Panc1 (cell line): ENCODE measurements around the gene RAB7B. TPM values are rescaled to one million over a fixed set of nuclear protein-coding genes. Genes with fewer than 3 reads are reported as not detected.

Source experiments
- ATAC-seq: fragments of 200-7000 bp; cut with Tn5 transposase; 2 replicates; pipeline ENCODE4 v1.9.1; 2020; ENCODE audit warnings: mild to moderate bottlenecking, moderate library complexity
- BruUV-seq: library from RNA; stranded (reverse); fragments of 400-500 nt; replicated peaks from 2 replicates; lab custom pipeline; 2021; lab: Mats Ljungman, UMichigan
- CTCF ChIA-PET: fragments of 300-600 bp; sonication (Branson Sonifier 250); formaldehyde crosslinking; loops from one replicate; lab custom pipeline; 2022; ENCODE audit warnings: antibody characterized with exemption; lab: Charles Lee
- POLR2A ChIA-PET: fragments of 300-600 bp; sonication (Branson Sonifier 250); formaldehyde crosslinking; loops from one replicate; lab custom pipeline; 2022; ENCODE audit warnings: antibody characterized with exemption; lab: Charles Lee
- DNase-seq: peaks from one replicate; pipeline ENCODE4 v3.0.0-alpha.2; 2010; ENCODE audit warnings: low read depth, low spot score
- H3K27ac ChIP-seq: 2 replicates; pipeline ENCODE4 v1.5.1; 2011; ENCODE audit warnings: mild to moderate bottlenecking, low read length, inconsistent platforms
- H3K27me3 ChIP-seq: fragments of 200-500 bp; sonication (Bioruptor generic); 2 replicates; pipeline ENCODE4 v1.6.0; 2014; ENCODE audit warnings: low read length, inconsistent platforms; ENCODE audit not compliant: control insufficient read depth, insufficient read depth
- H3K36me3 ChIP-seq: fragments of 200-500 bp; sonication (Bioruptor generic); 2 replicates; pipeline ENCODE4 v1.5.1; 2014; ENCODE audit warnings: inconsistent platforms, mild to moderate bottlenecking, low read length, moderate library complexity; ENCODE audit not compliant: control insufficient read depth, insufficient read depth
- H3K4me1 ChIP-seq: 2 replicates; pipeline ENCODE4 v1.5.1; 2011; ENCODE audit warnings: inconsistent platforms, mild to moderate bottlenecking, low read length, moderate library complexity; ENCODE audit not compliant: control insufficient read depth, insufficient read depth
- H3K4me3 ChIP-seq, 2 experiments: 2 replicates each; pipeline ENCODE4 v1.5.1; 2011 to 2012; ENCODE audit warnings: low read depth in 2 of 2, low read length in 2 of 2, mild to moderate bottlenecking in 2 of 2, inconsistent platforms in 1 of 2, moderate library complexity in 1 of 2
- H3K9me3 ChIP-seq: fragments of 200-500 bp; sonication (Bioruptor generic); 2 replicates; pipeline ENCODE4 v1.5.1; 2014; ENCODE audit warnings: low read depth, mild to moderate bottlenecking, inconsistent platforms, low read length, moderate library complexity; ENCODE audit not compliant: control insufficient read depth, insufficient read depth
- POLR2AphosphoS5 ChIP-seq: IDR thresholded peaks from 2 replicates; pipeline ENCODE4 v1.6.1; 2012; ENCODE audit warnings: mild to moderate bottlenecking, low read depth, low read length, moderate library complexity
- SIN3A ChIP-seq: IDR thresholded peaks from 2 replicates; pipeline ENCODE4 v1.6.1; 2012; ENCODE audit warnings: low read depth, mild to moderate bottlenecking, low read length, moderate library complexity, borderline replicate concordance; ENCODE audit not compliant: insufficient read depth
- TCF7L2 ChIP-seq: IDR thresholded peaks from 2 replicates; pipeline ENCODE4 v1.6.1; 2011; ENCODE audit warnings: mild to moderate bottlenecking, low read depth, low read length, inconsistent platforms
- in situ Hi-C: cut with HindIII; loops from 2 replicates; pipeline ENCODE4 v1.10.0; 2016; ENCODE audit warnings: low sequenced_read_pairs, low pct_unique_long_range_greater_than_20kb
- intact Hi-C: fragments of 100-400 bp; cut with micrococcal nuclease; formaldehyde crosslinking; loops from one replicate; pipeline ENCODE4 v1.10.0; 2022; ENCODE audit not compliant: unreplicated experiment
- total RNA-seq: library from RNA; stranded (reverse); gene quantifications from one replicate; pipeline ENCODE4 v1.2.1, GENCODE V29; 2021; ENCODE audit not compliant: unreplicated experiment
- TF ChIP-seq, protein P1 (sequence below), 2 experiments: IDR thresholded peaks; 2 replicates each; pipeline ENCODE4 v1.6.1; 2011 to 2012; ENCODE audit warnings: low read depth in 2 of 2, control low read depth in 1 of 2, low read length in 1 of 2, mild to moderate bottlenecking in 1 of 2, moderate library complexity in 1 of 2; ENCODE audit not compliant: insufficient read depth in 1 of 2
- TF ChIP-seq, protein P2 (sequence below): fragments of 450-650 bp; IDR thresholded peaks from 2 replicates; pipeline ENCODE4 v1.5.1; 2017; ENCODE audit warnings: mild to moderate bottlenecking

RAB7B gene
- total RNA-seq, 1 experiment from 2014 or later, result 0.05 TPM

DNA sequence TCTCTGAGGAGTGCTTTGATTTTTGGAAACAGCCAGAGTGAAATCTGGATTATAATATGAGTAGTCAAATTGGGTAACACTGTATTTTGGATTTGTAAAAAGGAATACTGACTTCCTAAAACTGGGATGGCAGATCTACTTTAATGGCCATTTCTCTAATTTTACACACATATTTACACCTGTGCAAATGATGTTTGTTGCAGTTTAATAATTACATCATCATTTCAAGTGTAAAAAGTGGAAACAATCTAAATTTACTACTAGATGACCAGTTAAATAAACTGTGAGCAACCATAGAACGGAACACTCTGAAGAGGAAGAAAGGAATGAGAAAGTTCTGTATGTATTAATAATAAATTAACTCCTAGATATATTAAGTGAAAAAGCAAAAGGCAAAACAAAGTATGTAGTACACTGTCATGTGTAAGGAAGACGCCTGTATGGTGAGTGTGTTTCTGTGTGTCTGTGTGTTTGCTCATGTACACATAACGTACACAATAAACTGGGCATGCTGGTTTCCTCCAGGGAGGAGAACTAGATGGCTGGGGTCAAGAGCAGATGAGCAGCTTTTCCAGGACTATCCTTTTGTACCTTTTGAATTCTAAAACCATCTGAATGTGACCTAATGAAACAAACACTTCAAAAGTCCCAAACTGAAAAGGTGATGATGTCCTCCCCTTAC is 46.9 kb upstream of the RAB7B start:
- no TSS peak for BruUV-seq
- Histone ChIP-seq H3K4me3 (no peak overlapping the region), H3K9me3 (no peaks in the 10 kb centered on the region), H3K4me1 (no peaks in the 10 kb centered on the region), H3K36me3 (no peaks in the 10 kb centered on the region), H3K27ac (no peak overlapping the region), H3K27me3 (peaks cover 2% of the 10 kb centered on the region; the same call in 1 of the 2 replicates)
- ATAC-seq (no peak), DNase-seq (no peak)
- in situ Hi-C loops (no loop called here), intact Hi-C loops (no loop called here)
- ChIA-PET POLR2A (no interaction called here), CTCF (no interaction called here)
- TF ChIP-seq, protein P1, sequence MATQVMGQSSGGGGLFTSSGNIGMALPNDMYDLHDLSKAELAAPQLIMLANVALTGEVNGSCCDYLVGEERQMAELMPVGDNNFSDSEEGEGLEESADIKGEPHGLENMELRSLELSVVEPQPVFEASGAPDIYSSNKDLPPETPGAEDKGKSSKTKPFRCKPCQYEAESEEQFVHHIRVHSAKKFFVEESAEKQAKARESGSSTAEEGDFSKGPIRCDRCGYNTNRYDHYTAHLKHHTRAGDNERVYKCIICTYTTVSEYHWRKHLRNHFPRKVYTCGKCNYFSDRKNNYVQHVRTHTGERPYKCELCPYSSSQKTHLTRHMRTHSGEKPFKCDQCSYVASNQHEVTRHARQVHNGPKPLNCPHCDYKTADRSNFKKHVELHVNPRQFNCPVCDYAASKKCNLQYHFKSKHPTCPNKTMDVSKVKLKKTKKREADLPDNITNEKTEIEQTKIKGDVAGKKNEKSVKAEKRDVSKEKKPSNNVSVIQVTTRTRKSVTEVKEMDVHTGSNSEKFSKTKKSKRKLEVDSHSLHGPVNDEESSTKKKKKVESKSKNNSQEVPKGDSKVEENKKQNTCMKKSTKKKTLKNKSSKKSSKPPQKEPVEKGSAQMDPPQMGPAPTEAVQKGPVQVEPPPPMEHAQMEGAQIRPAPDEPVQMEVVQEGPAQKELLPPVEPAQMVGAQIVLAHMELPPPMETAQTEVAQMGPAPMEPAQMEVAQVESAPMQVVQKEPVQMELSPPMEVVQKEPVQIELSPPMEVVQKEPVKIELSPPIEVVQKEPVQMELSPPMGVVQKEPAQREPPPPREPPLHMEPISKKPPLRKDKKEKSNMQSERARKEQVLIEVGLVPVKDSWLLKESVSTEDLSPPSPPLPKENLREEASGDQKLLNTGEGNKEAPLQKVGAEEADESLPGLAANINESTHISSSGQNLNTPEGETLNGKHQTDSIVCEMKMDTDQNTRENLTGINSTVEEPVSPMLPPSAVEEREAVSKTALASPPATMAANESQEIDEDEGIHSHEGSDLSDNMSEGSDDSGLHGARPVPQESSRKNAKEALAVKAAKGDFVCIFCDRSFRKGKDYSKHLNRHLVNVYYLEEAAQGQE (IDR thresholded peaks at IDR 0.05; ENCODE audit: insufficient read depth in 1 of 2, low read depth in 2 of 2, low read length in 1 of 2), result no peak
- TF ChIP-seq POLR2AphosphoS5 (no peak), TCF7L2 (no peak), SIN3A (no peak)

DNA sequence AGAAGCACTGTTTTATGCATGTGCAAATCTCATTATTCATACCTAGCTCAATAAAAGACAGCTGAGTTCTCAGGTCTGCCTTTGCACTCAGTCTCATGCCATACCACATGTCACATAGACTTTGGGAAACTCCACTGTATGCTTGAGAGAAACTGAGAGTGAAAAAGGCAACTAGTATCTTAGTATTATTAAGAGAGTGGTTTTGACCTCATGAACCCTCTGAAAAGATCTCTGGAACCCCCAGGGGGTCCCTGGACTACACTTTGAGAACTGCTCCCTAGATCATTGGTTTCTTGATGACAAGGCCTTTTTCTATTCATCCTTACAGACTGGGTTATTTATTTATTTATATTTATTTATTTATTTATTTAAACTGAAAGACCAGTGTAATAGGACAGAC is 46.1 kb upstream of the RAB7B start:
- Histone ChIP-seq H3K36me3 (no peaks in the 10 kb centered on the region), H3K27me3 (peaks cover 2% of the 10 kb centered on the region; the same call in 1 of the 2 replicates), H3K4me3 (no peak overlapping the region), H3K4me1 (no peaks in the 10 kb centered on the region), H3K27ac (no peak overlapping the region), H3K9me3 (no peaks in the 10 kb centered on the region)
- TF ChIP-seq TCF7L2 (no peak), SIN3A (no peak), POLR2AphosphoS5 (no peak)
- TF ChIP-seq, protein P2, sequence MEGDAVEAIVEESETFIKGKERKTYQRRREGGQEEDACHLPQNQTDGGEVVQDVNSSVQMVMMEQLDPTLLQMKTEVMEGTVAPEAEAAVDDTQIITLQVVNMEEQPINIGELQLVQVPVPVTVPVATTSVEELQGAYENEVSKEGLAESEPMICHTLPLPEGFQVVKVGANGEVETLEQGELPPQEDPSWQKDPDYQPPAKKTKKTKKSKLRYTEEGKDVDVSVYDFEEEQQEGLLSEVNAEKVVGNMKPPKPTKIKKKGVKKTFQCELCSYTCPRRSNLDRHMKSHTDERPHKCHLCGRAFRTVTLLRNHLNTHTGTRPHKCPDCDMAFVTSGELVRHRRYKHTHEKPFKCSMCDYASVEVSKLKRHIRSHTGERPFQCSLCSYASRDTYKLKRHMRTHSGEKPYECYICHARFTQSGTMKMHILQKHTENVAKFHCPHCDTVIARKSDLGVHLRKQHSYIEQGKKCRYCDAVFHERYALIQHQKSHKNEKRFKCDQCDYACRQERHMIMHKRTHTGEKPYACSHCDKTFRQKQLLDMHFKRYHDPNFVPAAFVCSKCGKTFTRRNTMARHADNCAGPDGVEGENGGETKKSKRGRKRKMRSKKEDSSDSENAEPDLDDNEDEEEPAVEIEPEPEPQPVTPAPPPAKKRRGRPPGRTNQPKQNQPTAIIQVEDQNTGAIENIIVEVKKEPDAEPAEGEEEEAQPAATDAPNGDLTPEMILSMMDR, result no peak
- TF ChIP-seq, protein P1 (IDR thresholded peaks at IDR 0.05; ENCODE audit: insufficient read depth in 1 of 2, low read depth in 2 of 2, low read length in 1 of 2), result no peak
- in situ Hi-C loops (no loop called here), intact Hi-C loops (no loop called here)
- ChIA-PET CTCF (no interaction called here), POLR2A (no interaction called here)
- no peak for DNase-seq
- no TSS peak for BruUV-seq
- ATAC-seq, result no peak
